Kidney tubule cell (primary cell): Measurements from ENCODE around the gene SMO.
A peak's percentile ranks its signal among the peaks of the same experiment; 100 is the strongest.
"Not testable (repeated sequence)": the region's sequence is repeated elsewhere in the genome, so short reads cannot be mapped to it uniquely, and the experiment has no call there.

ENCODE experiments used
- DNase-seq: peaks from one replicate; pipeline ENCODE4 v3.0.0-alpha.2; 2018; ENCODE audit warnings: low spot score

Gene SMO

DNA sequence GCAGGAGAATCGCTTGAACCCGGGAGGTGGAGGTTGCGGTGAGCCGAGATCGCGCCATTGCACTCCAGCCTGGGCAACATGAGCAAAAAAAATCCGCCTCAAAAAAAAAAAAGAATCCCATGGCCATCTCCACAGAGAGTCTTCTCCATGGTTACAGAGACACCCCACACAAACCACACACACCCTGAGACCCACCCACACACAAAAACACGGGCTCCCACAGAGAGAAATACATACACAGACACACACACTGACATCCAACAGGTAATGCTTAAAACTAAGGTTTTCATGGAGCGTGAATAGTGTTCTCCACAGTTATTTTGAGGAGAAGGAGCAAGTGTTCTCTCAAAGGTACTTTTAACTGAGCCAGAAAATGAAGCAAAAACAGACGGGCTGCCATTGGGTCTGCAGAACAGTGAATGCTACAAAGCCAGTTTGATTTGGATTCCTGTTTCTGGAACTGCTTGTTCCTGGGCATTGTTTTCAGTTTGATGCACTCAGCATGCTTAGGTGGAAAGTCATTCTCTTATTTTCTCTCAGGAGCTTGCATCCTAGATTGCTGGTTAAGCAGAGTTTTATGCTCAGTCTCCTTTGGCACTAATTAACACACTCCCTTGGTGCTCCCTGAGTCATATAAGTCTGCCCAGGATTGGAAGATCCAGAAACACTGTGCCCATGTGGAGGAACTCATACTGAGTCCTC, 51.8 kb downstream of the SMO start:
- DNase-seq: peak; percentile 84

DNA sequence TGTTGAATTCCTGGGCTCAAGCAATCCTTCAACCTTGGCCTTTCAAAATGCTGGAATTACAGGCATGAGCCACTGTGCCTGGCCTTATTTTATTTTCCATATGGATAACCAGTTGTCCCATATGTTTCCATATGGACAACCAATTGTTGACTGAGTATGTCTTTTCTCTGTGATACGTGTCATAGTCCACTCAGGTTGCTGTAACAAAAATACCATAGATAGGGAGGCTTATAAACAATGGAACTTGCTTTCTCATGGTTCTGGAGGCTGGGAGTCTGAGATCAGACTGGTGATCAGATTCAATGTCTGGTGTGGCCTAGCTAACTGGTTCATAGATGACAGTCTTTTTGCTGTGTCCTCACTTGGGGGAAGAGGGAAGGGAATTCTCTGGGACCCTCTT, 55.8 kb downstream of the SMO start:
- DNase-seq: no peak

DNA sequence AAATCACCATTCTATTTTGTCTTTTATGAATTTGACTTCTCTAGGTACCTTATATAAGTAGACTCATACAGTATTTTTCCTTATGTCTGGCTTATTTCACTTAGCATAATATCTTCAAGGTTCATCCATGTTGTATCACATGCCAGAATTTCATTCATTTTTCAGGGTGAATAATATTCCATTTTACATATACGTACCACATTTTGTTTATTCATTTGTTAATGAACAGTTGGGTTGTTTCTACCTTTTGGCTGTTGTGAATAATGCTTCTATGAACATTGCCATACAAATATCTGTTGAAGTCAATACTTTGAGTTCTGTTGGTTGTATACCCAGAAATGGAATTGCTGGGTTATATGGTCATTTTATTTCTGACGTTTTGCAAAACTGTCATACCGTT, 57.1 kb downstream of the SMO start:
- no peak for DNase-seq

DNA sequence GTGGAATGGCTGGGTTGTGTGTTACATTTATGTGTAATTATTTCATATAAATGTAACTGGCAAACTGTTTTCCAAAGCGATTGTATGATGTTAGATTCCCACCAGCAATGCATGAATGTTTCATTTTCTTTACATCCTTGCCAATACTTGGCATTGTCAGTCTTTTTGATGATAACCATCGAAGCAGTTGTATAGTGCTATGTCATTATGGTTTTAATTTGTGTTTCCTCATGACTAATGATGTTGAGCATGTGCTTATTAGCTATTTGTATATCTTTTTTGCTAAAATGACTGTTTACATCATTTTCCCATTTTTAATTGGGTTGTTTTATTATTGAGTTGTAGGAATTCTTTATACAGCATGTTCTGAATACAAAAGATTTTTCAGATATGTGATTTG, 58.7 kb downstream of the SMO start:
- no peak for DNase-seq

DNA sequence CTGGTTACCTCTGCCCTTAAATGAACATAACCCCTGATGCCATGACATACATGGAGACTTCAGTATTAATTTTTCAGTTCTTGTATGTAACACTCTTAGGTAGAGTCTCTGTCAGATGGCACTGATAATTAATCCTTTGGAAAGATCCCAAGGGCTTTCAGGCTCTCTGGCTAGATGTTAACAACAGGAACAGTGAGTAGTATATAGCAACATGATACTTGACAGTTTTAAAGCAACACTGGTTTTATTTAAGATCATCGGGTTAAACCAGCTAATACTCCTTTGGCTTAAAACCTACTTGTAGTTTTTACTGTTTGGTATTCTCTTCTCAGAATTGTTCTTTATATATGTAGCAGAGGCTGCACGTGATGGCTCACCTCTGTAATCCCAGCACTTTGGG, 63.7 kb downstream of the SMO start:
- DNase-seq: no peak

DNA sequence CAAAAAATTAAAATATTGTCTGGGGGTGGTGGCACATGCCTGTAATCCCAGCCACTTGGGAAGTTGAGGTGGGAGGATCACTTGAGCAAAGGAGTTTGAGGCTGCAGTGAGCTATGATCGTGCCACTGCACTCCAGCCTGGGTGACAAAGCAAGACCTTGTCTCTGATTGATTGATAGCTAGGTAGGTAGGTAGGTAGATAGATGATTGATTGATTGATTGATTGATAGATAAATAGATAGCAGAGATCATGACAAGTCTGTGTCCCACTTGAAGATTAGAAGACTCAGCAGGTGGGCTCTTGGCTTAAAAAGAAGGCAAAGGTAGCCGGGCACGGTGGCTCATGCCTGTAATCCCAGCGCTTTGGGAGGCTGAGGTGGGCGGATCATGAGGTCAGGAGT, 64.2 kb downstream of the SMO start:
- not testable (repeated sequence) for DNase-seq

DNA sequence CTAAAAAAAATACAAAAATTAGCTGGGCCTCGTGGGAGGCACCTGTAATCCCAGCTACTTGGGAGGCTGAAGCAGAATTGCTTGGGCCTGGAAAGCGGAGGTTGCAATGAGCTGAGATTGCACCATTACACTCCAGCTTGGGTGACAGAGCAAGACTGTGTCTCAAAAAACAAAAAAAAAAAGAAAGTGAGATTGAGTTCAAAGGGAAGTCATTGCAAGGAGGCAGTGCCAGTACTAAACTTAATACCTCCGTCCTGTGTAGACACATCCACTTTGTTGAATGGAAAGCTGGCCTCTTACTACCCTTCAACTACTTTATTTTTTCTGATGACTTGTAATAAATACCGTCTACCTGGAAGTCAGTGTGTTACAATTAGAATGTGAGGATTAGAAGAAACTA, 67.4 kb downstream of the SMO start:
- no peak for DNase-seq

DNA sequence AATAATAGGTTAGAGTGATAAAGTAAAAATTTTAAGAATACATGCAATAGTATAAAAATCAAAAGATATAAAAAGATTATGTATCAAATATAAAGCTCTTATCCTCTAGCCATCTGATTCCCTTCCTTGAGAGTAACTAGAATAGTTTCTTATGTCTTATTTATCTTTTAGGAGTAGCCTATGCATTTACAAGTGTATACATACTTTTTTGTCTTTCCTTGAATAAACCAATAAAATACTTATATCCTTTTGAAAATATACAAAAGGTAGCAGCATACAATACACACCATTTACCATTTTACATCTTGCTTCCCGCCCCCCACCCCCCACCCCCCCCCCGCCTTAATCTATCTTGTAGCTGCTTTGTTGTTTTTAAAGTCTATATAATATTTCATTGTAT, 67.8 kb downstream of the SMO start:
- DNase-seq: no peak

DNA sequence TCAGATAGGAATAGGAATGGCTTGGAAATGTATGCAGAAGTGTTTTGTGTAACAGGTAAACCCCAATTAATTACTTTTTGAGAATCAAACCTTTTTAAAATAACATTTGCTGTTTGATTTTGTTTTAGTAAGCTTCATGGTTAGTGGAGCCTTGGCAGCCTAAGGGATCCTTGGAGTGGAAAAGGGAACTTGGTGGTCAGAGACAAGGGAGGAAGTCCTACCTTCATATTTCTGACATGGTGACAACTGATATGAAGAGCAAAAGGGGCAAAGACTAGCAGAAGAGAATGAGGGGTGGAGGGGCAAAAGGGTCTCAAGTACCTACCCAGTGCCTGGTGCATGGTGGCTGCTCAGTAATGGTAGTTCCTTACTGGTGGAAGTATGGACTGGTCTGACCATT, 68.7 kb downstream of the SMO start:
- DNase-seq: no peak

DNA sequence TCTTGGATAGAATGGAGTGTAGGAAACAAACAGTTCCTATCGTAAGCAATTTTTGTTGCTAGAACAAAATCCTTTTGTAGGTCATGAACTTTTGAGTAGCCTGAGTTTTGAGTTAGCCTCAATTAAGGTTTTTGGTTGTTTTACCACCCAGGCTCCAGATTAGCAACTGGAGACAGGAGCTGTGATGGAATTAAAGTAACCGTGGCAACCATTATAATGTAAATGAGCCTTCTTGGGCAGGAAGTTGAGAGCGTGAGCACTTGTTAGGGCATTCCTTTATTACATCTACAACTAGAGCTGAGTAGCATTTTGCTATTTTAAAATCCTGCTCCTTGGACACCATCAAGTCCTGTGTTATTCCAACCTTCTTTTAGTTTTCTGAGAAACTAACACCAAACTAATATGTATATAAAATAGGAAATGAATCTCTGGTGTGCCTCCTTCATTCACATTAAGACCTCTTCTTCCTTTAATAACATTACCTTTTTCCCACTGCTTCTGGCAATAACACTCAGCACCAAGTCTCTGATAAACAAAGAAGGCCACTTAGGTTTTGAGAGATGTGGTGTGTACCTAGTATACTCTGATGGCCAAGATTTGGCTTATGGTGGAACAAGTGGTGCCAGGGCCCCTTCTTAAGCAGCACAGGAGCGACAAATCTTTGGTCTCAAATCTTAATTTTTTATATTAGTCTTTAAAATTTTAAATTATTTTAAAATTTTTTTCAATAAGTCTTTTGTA, 70.4 kb downstream of the SMO start:
- DNase-seq: peak; percentile 15

DNA sequence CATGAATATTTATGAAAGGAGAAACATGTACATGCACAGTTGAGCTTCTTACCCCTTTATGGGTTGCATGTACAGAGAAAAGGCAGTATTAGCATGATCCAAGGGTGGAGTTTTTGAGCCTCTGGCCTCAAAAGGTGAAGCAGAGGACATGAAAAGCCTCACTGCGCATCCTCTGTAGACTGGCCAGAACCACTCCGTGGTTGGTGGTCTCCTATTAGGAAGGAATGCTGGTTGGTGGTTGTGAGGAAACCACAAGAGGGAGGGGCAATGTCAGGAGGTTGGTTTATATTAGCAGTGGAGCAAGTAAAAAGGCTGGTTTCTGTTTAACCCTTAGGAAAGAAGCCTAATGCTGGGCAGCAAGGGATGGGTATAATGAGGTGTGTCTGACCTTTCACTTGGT, 73.9 kb downstream of the SMO start:
- DNase-seq: no peak
